ENCODE measurements around the gene C11orf16. TPM values are rescaled to one million over a fixed set of nuclear protein-coding genes. Genes with fewer than 3 reads are reported as not detected.

The C11orf16 gene
- polyA plus RNA-seq, 2 of the 4 experiments (the other 2 are of a cell fraction) = not detected

DNA sequence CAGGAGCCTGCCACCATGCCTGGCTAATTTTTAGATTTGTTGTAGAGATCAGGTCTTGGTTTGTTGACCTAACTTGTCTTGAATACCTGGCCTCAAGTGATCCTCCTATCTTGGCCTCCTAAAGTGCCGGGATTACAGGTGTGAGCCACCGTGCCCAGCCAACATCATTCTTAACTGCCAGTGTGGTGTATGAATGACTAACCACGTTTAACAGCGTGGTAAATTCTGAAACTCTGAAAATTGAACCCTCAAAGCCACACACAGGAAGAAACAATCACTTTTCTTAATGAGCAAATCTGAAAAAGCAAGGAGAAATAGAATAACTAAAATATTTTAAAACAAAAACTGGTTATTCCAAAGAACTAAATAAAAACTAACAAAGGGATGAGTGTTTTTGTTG lies 24.1 kb upstream of the C11orf16 start:
- H3K9me3 ChIP-seq = no peaks in the 10 kb centered on the region
- no peak for TF ChIP-seq FOSB (CRISPR knock-in tag; IDR thresholded peaks at IDR 0.05)
- no peak for TF ChIP-seq KDM5A (IDR thresholded peaks at IDR 0.05)
- no peak for TF ChIP-seq HDAC2 (IDR thresholded peaks at IDR 0.05)
- no peak for TF ChIP-seq JUN (IDR thresholded peaks at IDR 0.05)
- TF ChIP-seq JUNB (IDR thresholded peaks at IDR 0.05) = no peak
- TF ChIP-seq POLR2AphosphoS2 (conservative IDR thresholded peaks at IDR 0.05; ENCODE audit: low read length) = no peak
- TF ChIP-seq, protein P1, sequence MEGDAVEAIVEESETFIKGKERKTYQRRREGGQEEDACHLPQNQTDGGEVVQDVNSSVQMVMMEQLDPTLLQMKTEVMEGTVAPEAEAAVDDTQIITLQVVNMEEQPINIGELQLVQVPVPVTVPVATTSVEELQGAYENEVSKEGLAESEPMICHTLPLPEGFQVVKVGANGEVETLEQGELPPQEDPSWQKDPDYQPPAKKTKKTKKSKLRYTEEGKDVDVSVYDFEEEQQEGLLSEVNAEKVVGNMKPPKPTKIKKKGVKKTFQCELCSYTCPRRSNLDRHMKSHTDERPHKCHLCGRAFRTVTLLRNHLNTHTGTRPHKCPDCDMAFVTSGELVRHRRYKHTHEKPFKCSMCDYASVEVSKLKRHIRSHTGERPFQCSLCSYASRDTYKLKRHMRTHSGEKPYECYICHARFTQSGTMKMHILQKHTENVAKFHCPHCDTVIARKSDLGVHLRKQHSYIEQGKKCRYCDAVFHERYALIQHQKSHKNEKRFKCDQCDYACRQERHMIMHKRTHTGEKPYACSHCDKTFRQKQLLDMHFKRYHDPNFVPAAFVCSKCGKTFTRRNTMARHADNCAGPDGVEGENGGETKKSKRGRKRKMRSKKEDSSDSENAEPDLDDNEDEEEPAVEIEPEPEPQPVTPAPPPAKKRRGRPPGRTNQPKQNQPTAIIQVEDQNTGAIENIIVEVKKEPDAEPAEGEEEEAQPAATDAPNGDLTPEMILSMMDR (IDR thresholded peaks at IDR 0.05) = no peak
- FAIRE-seq (no peak), ATAC-seq (no peak), DNase-seq (ENCODE audit: low read depth in 1 of 2, low spot score in 1 of 2) (no peak)
- ChIA-PET CTCF (interaction anchor here (0.8 to 1.5 kb wide), 3 partner anchors 42 to 181 kb away, joined by 3 read pairs; a partner anchor contains a TSS), POLR2A (no interaction called here)
- 92% methylated on average over 4 of the region's 4 CpGs for WGBS (ENCODE audit: missing lambda C conversion rate)
- H3K4me1 ChIP-seq = peaks cover 8% of the 10 kb centered on the region; the same call in 2 of the 3 replicates
- H3K27ac ChIP-seq = no peak overlapping the region
- no peak overlapping the region for H3K4me2 ChIP-seq
- H3K4me3 ChIP-seq = no peak overlapping the region

DNA sequence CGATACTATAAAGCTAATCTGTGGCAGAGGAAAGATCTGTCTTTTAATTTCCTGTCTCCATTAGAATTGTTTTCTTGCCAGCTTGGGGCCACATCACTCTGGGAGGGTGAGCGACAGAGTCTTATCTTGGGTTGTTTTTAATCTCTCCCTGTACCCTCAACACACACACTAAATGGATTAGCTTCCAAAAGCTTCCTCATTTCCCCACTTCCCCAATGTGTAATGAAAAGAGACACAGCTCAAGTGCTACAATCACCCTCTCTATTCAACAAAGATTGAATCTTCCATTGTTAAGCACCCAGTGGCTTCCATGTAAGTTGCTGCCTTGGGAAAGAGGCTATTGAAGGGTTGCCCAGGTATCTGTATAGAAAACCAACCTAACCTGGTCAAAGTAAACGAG lies 16.1 kb upstream of the C11orf16 start:
- ChIA-PET CTCF (interaction anchor here (0.9 to 5.2 kb wide), 4 partner anchors 11 to 34 kb away, joined by 4 to 28 read pairs (median 12); no protein-coding TSS in a partner anchor), POLR2A (interaction anchor here (0.6 kb wide), 1 partner anchor 1356 kb away, joined by 4 read pairs; the partner anchor contains the start of gene ADM)
- no peak for FAIRE-seq
- H3K4me2 ChIP-seq = no peak overlapping the region
- no peak for DNase-seq (ENCODE audit: low read depth in 1 of 2, low spot score in 1 of 2)
- H3K9me3 ChIP-seq = no peaks in the 10 kb centered on the region
- TF ChIP-seq KDM5A (IDR thresholded peaks at IDR 0.05) (no peak), TFCP2L1 (CRISPR knock-in tag; IDR thresholded peaks at IDR 0.05) (no peak), HOXA7 (CRISPR knock-in tag; IDR thresholded peaks at IDR 0.05) (no peak), RAD21 (conservative IDR thresholded peaks at IDR 0.05 in 1 of 2, IDR thresholded peaks at IDR 0.05 in 1 of 2) (no peak), USF2 (IDR thresholded peaks at IDR 0.05) (no peak), POLR2A (IDR thresholded peaks at IDR 0.05; ENCODE audit: low read length) (no peak), RFX5 (IDR thresholded peaks at IDR 0.05) (no peak), CHD2 (IDR thresholded peaks at IDR 0.05; ENCODE audit: low read length, partially characterized antibody) (no peak), ZC3H11A (IDR thresholded peaks at IDR 0.05) (no peak), RNF2 (IDR thresholded peaks at IDR 0.05; ENCODE audit: borderline replicate concordance, low read depth) (no peak), NR3C1 (IDR thresholded peaks at IDR 0.05) (no peak), NFE2L2 (conservative IDR thresholded peaks at IDR 0.05; ENCODE audit: low read length) (no peak), ZFP36 (IDR thresholded peaks at IDR 0.05; ENCODE audit: borderline replicate concordance, partially characterized antibody) (no peak), RCOR1 (IDR thresholded peaks at IDR 0.05; ENCODE audit: low read depth, low read length) (no peak), PHF8 (IDR thresholded peaks at IDR 0.05; ENCODE audit: borderline replicate concordance, low read depth) (no peak), FOSL2 (IDR thresholded peaks at IDR 0.05) (no peak), FOSL2 (CRISPR knock-in tag; IDR thresholded peaks at IDR 0.05) (no peak), RARB (CRISPR knock-in tag; IDR thresholded peaks at IDR 0.05) (no peak), MYC (IDR thresholded peaks at IDR 0.05; ENCODE audit: borderline replicate concordance, low read length) (no peak), CEBPB (IDR thresholded peaks at IDR 0.05) (no peak)
- TF ChIP-seq, protein P1 (IDR thresholded peaks at IDR 0.05) = no peak
- no peak overlapping the region for H3K27ac ChIP-seq
- WGBS (ENCODE audit: missing lambda C conversion rate) = 94% methylated on average over 3 of the region's 3 CpGs
- H3K4me1 ChIP-seq = no peaks in the 10 kb centered on the region
- no peak overlapping the region for H3K4me3 ChIP-seq
- no peak for ATAC-seq

Measured in A549 (cell line).